Epidermal melanocyte (primary cell): Measurements from ENCODE around the gene RAB33B.
A peak's percentile ranks its signal among the peaks of the same experiment; 100 is the strongest.
"Not testable (repeated sequence)": the region's sequence is repeated elsewhere in the genome, so short reads cannot be mapped to it uniquely, and the experiment has no call there.

Source experiments
- DNase-seq: peaks from one replicate; pipeline ENCODE4 v3.0.0; 2011; ENCODE audit warnings: low spot score; ENCODE audit not compliant: insufficient read length

The RAB33B gene

GRCh38 chr4:139454111-139455045 lies at the start of gene RAB33B:
RAB33B (plus strand) TSS chr4:139454121; CDS start chr4:139454196, 75 bp downstream.
- DNase-seq = peak; percentile 71

- no peak for DNase-seq
These were observed 43.6 kb upstream of the RAB33B start for GRCh38 chr4:139410312-139410711.

- not testable (repeated sequence) for DNase-seq
These were observed 39.2 kb upstream of the RAB33B start for GRCh38 chr4:139414671-139415210.

DNA sequence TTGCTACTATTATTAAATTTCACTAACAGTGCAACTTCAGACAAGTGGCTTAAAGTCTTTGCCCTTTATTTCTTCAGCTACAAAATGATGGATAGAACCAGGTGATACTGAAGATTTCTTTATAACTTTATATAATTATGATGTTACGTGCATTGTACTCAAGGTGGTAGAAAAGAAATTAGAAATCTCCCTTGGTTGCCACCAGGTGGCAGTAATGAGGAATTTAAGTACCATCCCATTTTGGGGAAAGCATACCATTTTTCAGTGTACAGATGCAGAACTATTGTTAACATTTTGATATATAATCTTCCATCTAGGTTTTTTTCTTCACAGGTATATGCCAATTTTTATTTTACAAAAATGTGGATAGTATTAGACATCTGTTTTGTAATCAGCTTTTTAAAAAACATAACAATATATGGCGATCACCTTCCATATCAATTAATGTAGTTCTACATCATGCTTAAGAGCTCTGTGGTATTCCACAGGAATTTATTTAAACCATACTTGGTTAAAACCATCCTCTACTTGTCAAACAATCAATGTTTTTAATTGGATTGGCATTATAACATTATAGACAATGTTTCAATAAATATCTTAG lies 37.7 kb upstream of the RAB33B start:
- no peak for DNase-seq

DNA sequence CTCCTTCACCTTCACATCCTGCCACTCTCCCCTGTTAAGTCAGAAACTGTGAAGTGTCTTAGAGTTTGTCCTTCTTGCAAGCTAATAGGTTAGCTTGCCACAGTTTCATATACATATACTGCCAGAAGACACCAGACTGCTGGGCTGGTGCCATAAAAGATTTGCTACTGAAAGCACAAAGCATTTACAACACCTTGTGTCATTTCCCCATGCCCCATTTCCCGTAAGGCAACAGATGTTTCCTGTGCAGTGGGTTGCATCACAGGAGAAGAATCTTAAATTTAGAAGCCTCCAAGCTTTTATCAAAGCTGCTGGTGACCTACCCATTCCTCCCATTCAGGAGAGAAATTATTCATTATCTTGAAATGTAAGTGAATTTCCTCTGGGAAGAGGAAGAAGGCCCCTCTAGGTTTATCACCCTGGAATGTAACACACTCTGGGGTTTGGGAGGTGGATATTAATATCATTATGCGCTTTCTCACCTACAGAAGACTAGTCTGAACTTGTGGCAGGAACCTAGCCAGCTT lies 34.5 kb upstream of the RAB33B start:
- no peak for DNase-seq

- no peak for DNase-seq
These were observed 33.3 kb upstream of the RAB33B start for GRCh38 chr4:139420652-139421051.

DNA sequence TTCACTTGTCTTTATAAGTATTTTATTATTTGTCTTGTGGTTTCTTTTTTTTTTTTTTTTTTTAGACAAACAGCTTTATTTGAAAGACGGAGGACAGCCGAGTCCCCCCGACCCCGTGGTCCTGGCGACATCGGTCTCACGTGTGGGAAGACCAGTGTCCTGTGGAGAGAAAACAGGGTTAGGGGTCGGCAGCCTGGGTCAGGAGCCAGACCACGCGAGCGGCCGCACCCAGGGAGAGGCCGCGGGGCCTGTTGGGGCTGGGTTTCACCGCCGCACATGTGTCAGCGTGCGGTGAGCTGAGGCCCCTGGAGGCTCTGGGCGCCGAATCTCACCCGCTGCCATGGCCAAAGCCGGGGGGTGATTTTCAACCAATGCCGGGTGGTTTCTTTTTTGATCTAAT lies 17.8 kb upstream of the RAB33B start:
- DNase-seq = no peak

- DNase-seq = no peak
These were observed 15.8 kb upstream of the RAB33B start for GRCh38 chr4:139438141-139438540.

DNA sequence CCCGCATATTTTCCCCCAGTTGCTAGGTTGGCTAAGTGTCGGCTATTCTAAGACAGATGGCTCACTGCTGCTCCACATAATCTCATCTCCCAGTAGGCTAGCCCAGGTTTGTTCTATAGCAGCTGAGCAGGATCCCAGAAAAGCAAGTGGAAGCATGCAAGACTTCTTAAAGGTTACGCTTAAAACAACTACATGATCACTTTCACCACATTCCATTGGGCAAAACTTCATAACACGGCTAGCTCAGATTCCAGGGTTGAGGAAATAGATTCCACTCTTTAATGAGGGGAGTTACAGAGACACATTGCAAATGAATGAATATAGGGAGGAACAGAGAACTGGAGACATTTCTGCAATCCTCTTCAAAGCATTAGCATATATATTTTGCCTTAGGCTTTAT lies 12.9 kb upstream of the RAB33B start:
- no peak for DNase-seq

DNA sequence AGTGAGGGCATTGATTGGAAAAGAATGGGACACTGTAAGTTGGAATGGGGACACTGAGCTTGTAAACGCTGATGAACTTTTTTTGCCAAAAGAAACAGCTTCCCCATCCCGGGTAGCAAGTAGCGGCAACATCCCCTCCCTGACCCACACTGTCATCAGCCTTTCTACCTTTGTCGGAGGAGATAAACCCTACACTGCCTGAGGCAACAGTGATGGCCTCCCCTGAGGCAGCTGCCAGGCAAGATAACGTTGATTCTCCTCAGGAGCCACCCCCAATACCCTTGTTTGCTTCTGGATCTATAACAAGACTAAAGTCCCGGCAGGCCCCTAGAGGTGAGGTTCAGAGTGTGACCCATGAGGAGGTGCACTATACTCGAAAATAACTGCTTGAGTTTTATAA lies 10.3 kb upstream of the RAB33B start:
- DNase-seq = no peak

- not testable (repeated sequence) for DNase-seq
These were observed 9.0 kb upstream of the RAB33B start for GRCh38 chr4:139444881-139445280.

DNA sequence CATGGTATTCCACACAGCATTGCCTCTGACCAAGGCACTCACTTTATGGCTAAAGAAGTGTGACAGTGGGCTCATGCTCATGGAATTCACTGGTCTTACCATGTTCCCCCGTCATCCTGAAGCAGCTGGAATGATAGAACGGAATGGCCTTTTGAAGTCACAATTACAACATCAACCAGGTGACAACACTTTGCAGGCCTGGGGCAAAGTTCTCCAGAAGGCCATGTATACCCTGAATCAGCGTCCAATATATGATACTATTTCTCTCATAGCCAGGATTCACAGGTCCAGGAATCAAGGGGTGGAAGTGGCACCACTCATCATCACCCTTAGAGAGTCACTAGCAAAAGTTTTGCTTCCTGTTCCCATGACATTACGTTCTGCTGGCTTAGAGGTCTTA lies 6.8 kb upstream of the RAB33B start:
- not testable (repeated sequence) for DNase-seq

- DNase-seq = no peak
These were observed 3.3 kb upstream of the RAB33B start for GRCh38 chr4:139450586-139450985.

GRCh38 chr4:139451997-139452396 lies 1.9 kb upstream of the RAB33B start:
- DNase-seq = no peak

GRCh38 chr4:139453041-139453370 lies 915 bp upstream of the RAB33B start:
- DNase-seq = no peak

DNA sequence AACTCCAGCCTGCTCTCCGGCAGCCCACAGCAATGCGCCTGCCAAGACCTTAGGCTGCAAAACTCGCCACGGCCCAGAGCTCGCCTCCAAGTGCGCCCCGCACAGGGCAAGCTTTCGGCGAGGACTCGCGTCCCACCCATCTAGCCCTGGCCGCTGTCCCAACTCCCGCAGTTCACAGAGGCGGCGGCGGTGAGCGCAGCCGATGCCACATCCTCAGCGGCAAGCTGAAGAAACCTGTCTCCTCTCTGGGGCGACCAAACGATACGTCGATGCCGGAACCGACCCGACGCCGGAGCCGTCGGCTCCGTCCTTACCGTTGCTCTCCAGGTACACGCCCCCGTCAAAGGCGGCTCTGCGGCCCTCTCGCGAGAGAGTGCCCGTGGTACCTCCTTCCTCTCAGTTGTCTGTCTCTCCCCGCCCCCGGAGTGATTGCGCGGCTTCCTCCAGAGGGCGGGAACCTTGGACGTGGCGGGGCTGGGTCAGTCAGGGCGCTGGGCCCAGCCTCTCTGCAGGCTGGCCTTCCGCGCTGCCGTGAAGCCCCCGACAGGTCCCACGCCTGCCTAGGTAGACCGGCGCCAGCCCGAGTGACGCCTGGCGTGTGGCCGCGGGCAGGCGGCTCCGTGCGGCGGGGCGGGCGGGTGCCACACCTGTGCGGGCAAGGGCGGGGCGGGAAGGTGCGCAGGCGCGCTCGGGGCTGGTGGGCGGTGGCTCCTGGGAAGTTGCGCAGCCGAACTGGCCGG lies 380 bp upstream of the RAB33B start:
- DNase-seq = peak; percentile 90

DNA sequence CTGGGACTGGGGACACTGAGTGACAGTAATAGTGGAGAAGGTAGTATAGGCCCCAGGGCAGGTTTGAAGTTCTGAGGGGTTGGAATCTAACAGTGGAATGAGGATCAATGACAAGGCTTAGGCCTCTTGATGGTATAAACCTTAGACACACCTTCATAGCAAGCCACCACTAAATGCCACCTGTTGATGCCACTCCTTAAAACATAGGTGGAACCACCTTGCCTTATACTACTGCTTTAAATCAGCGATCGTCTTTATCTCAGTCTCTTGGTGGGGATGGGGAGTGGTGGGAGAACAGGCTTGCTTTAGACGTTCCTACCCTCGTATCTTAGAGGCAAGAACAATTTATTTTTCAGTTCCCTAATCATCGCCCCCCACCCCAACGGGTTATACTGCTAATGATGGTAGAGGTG lies 1.2 kb downstream of the RAB33B start:
- no peak for DNase-seq

DNA sequence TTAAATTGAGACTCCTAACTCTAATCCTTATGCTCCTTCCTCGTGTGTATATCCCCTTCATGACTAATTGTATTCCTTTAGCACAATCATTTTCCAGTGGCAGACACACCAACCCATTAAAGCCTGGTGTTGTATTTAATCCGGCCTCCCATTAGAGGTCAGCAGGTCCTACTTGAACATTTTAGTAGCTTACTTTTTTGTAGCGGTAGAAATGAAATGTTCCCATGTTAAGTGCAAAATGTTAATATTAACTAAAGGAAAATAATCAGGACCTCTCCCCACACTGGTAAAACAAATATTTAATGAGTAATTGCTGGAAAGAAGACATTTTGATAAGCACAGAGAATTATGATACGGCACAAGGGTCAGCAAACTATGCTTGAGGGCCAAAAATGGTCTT lies 3.4 kb downstream of the RAB33B start:
- DNase-seq = no peak

DNA sequence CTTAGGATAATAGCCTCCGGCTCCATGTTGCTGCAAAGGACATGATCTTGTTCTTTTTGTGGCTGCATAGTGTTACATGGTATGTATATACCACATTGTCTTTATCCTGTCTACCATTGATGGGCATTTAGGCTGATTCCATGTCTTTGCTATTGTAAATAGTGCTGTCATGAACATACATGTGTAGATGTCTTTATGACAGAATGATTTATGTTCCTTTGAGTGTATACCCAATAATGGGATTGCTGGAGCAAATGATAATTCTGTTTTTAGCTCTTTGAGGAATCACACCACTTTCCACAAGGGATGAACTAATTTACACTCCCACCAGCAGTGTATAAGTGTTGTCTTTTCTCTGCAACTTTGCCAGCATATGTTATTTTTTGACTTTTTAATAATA lies 4.6 kb downstream of the RAB33B start:
- DNase-seq = no peak

DNA sequence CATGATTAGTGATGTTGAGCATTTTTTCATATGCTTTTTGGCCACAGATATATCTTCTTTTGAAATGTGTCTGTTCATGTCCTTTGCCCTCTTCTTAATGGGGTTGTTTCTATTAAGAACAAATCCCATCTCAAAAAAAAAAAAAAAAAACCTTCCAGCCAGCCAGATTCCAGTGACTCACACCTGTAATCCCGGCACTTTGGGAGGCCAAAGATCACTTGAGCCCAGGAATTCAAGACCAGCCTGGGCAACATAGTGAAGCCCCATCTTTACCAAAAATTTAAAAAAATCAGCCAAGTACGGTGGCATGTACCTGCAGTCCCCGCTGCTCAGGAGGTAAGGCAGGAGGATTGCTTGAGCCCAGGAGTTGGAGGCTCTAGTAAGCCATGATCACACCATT lies 5.1 kb downstream of the RAB33B start:
- no peak for DNase-seq

- no peak for DNase-seq
These were observed 6.6 kb downstream of the RAB33B start for GRCh38 chr4:139460565-139460964.
